Measurements from ENCODE around the gene GPR171.

GRCh38 chr3:151171145-151171757 is 31.8 kb downstream of the GPR171 start:
- TF ChIP-seq CTCF (IDR thresholded peaks at IDR 0.05) (no peak), POLR2A (IDR thresholded peaks at IDR 0.05) (no peak)

Data from right lobe of liver (tissue), 4 donors.